Left lung (tissue), 10 donors: ENCODE results near the gene RRP7A. TPM values are rescaled to one million over a fixed set of nuclear protein-coding genes. Genes with fewer than 3 reads are reported as not detected.

Experiments
- ATAC-seq: fragments of 200-7000 bp; cut with Tn5 transposase; one replicate; pipeline ENCODE4 v1.9.1; 2020; ENCODE audit warnings: moderate library complexity
- DNase-seq, 4 donors: peaks; one replicate each; pipeline ENCODE4 v3.0.0-alpha.2; 2013 to 2020
- H3K27ac ChIP-seq, 2 donors: fragments of 200-600 bp; sonication (generic) in 1 of 2; one replicate each; pipeline versions ENCODE4 v1.5.0 to v1.8.0; 2020 to 2021
- H3K27me3 ChIP-seq, 2 donors: fragments of 200-600 bp; sonication (generic) in 1 of 2; one replicate each; pipeline versions ENCODE4 v1.5.0 to v1.8.0; 2020 to 2021
- H3K36me3 ChIP-seq, 2 donors: fragments of 200-600 bp; sonication (generic) in 1 of 2; one replicate each; pipeline versions ENCODE4 v1.5.0 to v1.8.0; 2020 to 2021
- H3K4me1 ChIP-seq, 2 donors: fragments of 200-600 bp; one replicate each; pipeline ENCODE4 v1.8.0; 2021
- H3K4me3 ChIP-seq, 2 donors: fragments of 200-600 bp; sonication (generic) in 1 of 2; one replicate each; pipeline versions ENCODE4 v1.5.0 to v1.8.0; 2020 to 2021; ENCODE audit warnings: mild to moderate bottlenecking in 1 of 2
- H3K9me3 ChIP-seq, 2 donors: fragments of 200-600 bp; sonication (generic) in 1 of 2; one replicate each; pipeline versions ENCODE4 v1.5.0 to v1.8.0; 2020 to 2021
- intact Hi-C, 2 donors: fragments of 100-400 bp; cut with DNase I; formaldehyde crosslinking; loops; one replicate each; pipeline versions ENCODE4 v1.11.2 to v1.14.2; 2022
- polyA plus RNA-seq, 6 donors: library from polyadenylated mRNA; unstranded; fragments of 120-200 nt; gene quantifications; one replicate each; pipeline ENCODE4 v1.2.1, GENCODE V29; 2013; ENCODE audit not compliant: insufficient read length in 6 of 6
- total RNA-seq, 2 donors: library from RNA; stranded (reverse); fragmentation: NEBNext Ultra II Directional; extraction: Animal tissue kit (Norgen Biotek cat#: 25700); gene quantifications; one replicate each; pipeline ENCODE4 v1.2.1, GENCODE V29; 2021
- TF ChIP-seq, protein P1 (sequence below), 2 donors: fragments of 200-600 bp; sonication (generic) in 1 of 2; IDR thresholded peaks; one replicate each; pipeline versions ENCODE4 v1.5.0 to v1.8.0; 2021; ENCODE audit warnings: antibody characterized with exemption in 2 of 2
- donor health status: DM: no; HTN: yes; CAD: no.
- donor health status: DM: no; HTN: no; CAD: no.

The RRP7A gene
- total and polyA plus RNA-seq, 8 donors = 25.7 to 57.1 (median 30.6) TPM

DNA sequence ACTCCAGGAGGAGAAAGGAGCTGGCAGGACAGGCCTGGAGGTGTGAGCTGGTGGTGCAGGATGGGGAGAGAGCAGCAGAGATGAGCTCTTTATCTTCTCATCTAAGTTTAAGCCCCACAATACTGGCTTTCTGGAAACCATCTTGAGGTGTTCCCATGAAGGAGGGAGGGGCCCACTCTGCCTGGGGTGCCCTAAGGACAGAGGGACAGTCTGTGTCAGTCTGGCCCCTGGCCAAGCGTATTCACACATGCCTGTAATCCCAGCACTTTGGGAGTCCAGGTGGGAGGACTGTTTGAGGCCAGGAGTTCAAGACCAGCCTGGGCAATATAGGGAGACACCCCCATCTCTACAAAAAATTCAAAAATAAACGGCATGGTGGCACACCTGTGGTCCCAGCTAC, 43.1 kb upstream of the RRP7A start:
- ATAC-seq (no peak), DNase-seq (no peak)
- no peak overlapping the region for H3K4me3 ChIP-seq
- H3K27me3 ChIP-seq = no peaks in the 10 kb centered on the region
- H3K27ac ChIP-seq = no peak overlapping the region
- intact Hi-C loops = no loop called here
- H3K36me3 ChIP-seq = no peaks in the 10 kb centered on the region
- TF ChIP-seq, protein P1, sequence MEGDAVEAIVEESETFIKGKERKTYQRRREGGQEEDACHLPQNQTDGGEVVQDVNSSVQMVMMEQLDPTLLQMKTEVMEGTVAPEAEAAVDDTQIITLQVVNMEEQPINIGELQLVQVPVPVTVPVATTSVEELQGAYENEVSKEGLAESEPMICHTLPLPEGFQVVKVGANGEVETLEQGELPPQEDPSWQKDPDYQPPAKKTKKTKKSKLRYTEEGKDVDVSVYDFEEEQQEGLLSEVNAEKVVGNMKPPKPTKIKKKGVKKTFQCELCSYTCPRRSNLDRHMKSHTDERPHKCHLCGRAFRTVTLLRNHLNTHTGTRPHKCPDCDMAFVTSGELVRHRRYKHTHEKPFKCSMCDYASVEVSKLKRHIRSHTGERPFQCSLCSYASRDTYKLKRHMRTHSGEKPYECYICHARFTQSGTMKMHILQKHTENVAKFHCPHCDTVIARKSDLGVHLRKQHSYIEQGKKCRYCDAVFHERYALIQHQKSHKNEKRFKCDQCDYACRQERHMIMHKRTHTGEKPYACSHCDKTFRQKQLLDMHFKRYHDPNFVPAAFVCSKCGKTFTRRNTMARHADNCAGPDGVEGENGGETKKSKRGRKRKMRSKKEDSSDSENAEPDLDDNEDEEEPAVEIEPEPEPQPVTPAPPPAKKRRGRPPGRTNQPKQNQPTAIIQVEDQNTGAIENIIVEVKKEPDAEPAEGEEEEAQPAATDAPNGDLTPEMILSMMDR (IDR thresholded peaks at IDR 0.05) = no peak
- no peaks in the 10 kb centered on the region for H3K4me1 ChIP-seq
- no peaks in the 10 kb centered on the region for H3K9me3 ChIP-seq

DNA sequence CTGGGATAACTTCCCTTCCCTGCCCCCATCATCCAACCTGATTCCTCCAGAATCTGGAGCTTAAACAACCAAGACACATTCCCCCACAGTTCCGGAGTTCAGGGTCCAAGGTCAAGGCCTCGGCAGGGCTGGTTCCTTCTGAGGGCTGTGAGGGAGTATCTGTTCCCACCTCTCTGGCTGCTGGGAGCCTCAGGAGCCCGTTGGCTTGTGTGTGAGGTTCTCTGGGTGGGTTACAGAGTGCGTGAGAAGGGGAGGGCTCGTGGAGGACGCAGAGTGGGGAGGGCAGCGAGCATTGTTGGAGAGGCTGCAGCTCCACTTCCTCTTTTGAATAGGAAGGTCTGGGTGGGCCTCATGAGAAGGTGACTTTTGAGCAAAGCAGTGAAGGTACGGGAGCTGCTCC, 42.7 kb upstream of the RRP7A start:
- TF ChIP-seq, protein P1 (IDR thresholded peaks at IDR 0.05) = no peak
- Histone ChIP-seq H3K4me3 (no peak overlapping the region), H3K27me3 (no peaks in the 10 kb centered on the region), H3K4me1 (no peaks in the 10 kb centered on the region), H3K27ac (no peak overlapping the region), H3K9me3 (no peaks in the 10 kb centered on the region), H3K36me3 (no peaks in the 10 kb centered on the region)
- intact Hi-C loops = no loop called here
- ATAC-seq = no peak
- DNase-seq = no peak

DNA sequence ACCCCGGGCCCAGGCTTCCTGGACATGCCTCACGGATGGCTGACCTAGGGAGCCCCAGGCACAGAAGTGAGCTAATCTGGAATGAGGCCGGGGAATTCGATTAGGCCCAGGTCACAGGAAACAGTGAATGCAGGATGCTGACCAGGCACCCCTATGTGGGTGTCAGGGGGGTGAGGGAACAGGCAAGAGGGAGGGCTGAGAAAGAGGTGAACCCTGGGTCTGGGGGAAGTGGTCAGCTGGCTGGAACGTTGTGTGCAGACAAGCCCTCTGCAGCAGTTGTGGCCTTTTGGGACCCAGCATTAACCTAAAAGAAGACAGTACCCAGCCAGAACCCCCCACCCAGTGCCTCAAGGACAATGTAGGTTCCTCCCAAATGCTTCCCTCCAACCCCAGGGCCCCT, 42.3 kb upstream of the RRP7A start:
- DNase-seq (no peak), ATAC-seq (no peak)
- H3K27me3 ChIP-seq = no peaks in the 10 kb centered on the region
- H3K4me1 ChIP-seq = no peaks in the 10 kb centered on the region
- H3K27ac ChIP-seq = no peak overlapping the region
- no peaks in the 10 kb centered on the region for H3K9me3 ChIP-seq
- H3K4me3 ChIP-seq = no peak overlapping the region
- TF ChIP-seq, protein P1 (IDR thresholded peaks at IDR 0.05) = no peak
- intact Hi-C loops = no loop called here
- H3K36me3 ChIP-seq = no peaks in the 10 kb centered on the region

DNA sequence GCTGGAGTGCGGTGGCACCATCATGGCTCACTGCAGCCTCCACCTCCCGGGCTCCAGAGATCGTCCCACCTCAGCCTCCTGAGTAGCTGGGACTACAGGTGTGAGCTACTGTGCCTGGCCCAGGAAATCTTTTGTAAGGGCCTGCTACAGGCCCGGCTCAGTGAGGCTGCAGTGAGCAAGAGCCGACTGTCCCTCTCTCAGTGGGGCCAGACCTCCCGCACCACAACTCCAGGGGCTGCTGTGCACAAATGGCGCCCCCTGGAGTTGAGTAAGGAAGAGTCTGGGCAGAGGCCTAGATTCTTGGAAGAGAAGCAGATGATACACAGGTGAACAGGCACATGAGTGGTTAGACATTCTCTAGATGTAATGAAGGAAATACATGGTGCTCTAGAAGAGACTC, 41.2 kb upstream of the RRP7A start:
- Histone ChIP-seq H3K36me3 (no peaks in the 10 kb centered on the region), H3K27me3 (no peaks in the 10 kb centered on the region), H3K4me1 (no peaks in the 10 kb centered on the region), H3K4me3 (no peak overlapping the region), H3K27ac (no peak overlapping the region), H3K9me3 (no peaks in the 10 kb centered on the region)
- peak; percentile 41 for ATAC-seq
- intact Hi-C loops = no loop called here
- TF ChIP-seq, protein P1 (IDR thresholded peaks at IDR 0.05) = no peak
- DNase-seq = no peak

DNA sequence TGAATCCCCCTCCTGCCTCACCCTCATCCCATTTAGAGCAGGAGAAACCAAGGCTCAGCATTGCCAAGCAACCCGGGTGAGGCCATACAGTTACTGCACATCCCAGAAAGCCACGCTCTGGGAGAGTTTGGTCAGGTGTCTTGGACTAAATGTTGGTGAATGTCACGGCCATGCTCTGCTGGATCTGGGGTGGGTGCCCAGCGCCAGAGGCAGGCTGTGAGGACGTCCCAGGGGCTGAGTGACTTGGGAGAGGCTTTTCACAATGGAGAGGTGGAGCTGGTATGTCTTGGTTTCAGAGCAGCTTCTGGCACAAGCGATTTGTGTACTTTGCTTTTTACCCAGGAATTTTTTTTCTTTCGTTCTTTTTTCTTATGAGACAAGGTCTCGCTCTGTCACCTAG, 40.8 kb upstream of the RRP7A start:
- ATAC-seq (no peak), DNase-seq (no peak)
- Histone ChIP-seq H3K4me3 (no peak overlapping the region), H3K27ac (no peak overlapping the region), H3K9me3 (no peaks in the 10 kb centered on the region), H3K27me3 (no peaks in the 10 kb centered on the region), H3K4me1 (no peaks in the 10 kb centered on the region), H3K36me3 (no peaks in the 10 kb centered on the region)
- intact Hi-C loops = no loop called here
- TF ChIP-seq, protein P1 (IDR thresholded peaks at IDR 0.05) = no peak
